Keratinocyte (primary cell): ENCODE measurements around the gene MYT1.

Experiments used
- EZH2 ChIP-seq: IDR thresholded peaks from one replicate; pipeline ENCODE4 v1.6.1; 2012; ENCODE audit warnings: inconsistent platforms, mild to moderate bottlenecking, low read length, moderate library complexity
- TF ChIP-seq, protein P1 (sequence below), 3 experiments: IDR thresholded peaks in 1 of 3; conservative IDR thresholded peaks in 1 of 3; optimal IDR thresholded peaks in 1 of 3; 2 replicates in 2 of 3; 3 replicates in 1 of 3; pipeline versions ENCODE3 to v1.5.1; 2011; ENCODE audit warnings: low read length in 3 of 3, mild to moderate bottlenecking in 3 of 3, moderate library complexity in 2 of 3, control low read depth in 1 of 3, inconsistent platforms in 1 of 3; ENCODE audit not compliant: insufficient read depth in 2 of 3; ENCODE audit errors: extremely low read depth in 1 of 3

DNA sequence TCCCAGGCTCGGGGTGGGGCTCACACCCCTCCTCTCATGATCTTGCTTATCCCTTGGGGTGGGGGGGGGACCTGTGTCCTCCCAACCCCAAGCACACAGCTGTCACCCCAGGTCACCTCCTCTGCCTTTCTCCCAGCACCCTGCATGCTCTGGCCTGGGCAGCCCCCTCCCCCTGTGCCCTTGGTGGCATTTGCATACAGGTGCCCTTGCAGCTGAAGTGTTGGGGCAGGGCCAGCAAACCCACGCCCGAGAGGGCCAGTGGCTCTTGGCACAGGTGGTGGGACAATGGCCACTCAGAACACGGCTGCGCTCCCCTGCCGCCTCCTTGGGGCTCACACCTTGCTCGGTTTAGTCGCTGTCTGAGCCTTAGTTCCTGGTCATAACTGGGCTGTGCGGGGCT is 11.3 kb upstream of the MYT1 start:
- TF ChIP-seq, protein P1, sequence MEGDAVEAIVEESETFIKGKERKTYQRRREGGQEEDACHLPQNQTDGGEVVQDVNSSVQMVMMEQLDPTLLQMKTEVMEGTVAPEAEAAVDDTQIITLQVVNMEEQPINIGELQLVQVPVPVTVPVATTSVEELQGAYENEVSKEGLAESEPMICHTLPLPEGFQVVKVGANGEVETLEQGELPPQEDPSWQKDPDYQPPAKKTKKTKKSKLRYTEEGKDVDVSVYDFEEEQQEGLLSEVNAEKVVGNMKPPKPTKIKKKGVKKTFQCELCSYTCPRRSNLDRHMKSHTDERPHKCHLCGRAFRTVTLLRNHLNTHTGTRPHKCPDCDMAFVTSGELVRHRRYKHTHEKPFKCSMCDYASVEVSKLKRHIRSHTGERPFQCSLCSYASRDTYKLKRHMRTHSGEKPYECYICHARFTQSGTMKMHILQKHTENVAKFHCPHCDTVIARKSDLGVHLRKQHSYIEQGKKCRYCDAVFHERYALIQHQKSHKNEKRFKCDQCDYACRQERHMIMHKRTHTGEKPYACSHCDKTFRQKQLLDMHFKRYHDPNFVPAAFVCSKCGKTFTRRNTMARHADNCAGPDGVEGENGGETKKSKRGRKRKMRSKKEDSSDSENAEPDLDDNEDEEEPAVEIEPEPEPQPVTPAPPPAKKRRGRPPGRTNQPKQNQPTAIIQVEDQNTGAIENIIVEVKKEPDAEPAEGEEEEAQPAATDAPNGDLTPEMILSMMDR (optimal IDR thresholded peaks at IDR 0.05 in 1 of 3, IDR thresholded peaks at IDR 0.05 in 1 of 3, conservative IDR thresholded peaks at IDR 0.05 in 1 of 3; ENCODE audit: extremely low read depth in 1 of 3, insufficient read depth in 2 of 3, low read length in 3 of 3): no peak
- no peak for TF ChIP-seq EZH2
